Activated naive CD8-positive, alpha-beta T cell treated with anti-CD3 and anti-CD28 coated beads for 36 hours (primary cell): Measurements from ENCODE around the gene LRMDA. TPM values are rescaled to one million over a fixed set of nuclear protein-coding genes. Genes with fewer than 3 reads are reported as not detected.

Experiments
- DNase-seq: peaks from one replicate; pipeline ENCODE4 v3.0.0; 2021
- H3K27ac Mint-ChIP-seq: one replicate; pipeline ENCODE4 v1.8.0; 2022; ENCODE audit warnings: mild to moderate bottlenecking, moderate library complexity, mixed read lengths
- H3K27me3 Mint-ChIP-seq: one replicate; pipeline ENCODE4 v1.8.0; 2022; ENCODE audit warnings: mild to moderate bottlenecking, mixed read lengths
- H3K36me3 Mint-ChIP-seq: one replicate; pipeline ENCODE4 v1.8.0; 2021; ENCODE audit warnings: mild to moderate bottlenecking, mixed read lengths
- H3K4me1 Mint-ChIP-seq: one replicate; pipeline ENCODE4 v1.8.0; 2021; ENCODE audit warnings: mixed read lengths
- H3K4me3 Mint-ChIP-seq: one replicate; pipeline ENCODE4 v1.8.0; 2022; ENCODE audit warnings: mild to moderate bottlenecking, moderate library complexity, mixed read lengths
- H3K9me3 Mint-ChIP-seq: one replicate; pipeline ENCODE4 v1.8.0; 2022; ENCODE audit warnings: mixed read lengths
- total RNA-seq, 2 experiments: library from RNA; stranded (reverse); gene quantifications; one replicate each; pipeline ENCODE4 v1.2.3, GENCODE V29; 2021

The LRMDA gene
- total RNA-seq, 2 experiments from 2014 or later, result not detected

GRCh38 chr10:75722609-75723008 lies 291.2 kb downstream of the LRMDA start:
- no peak overlapping the region for H3K27ac Mint-ChIP-seq
- peaks cover 3% of the 10 kb centered on the region for H3K27me3 Mint-ChIP-seq
- no peak overlapping the region for H3K4me3 Mint-ChIP-seq
- H3K9me3 Mint-ChIP-seq, result no peaks in the 10 kb centered on the region
- H3K4me1 Mint-ChIP-seq, result no peaks in the 10 kb centered on the region
- H3K36me3 Mint-ChIP-seq, result no peaks in the 10 kb centered on the region
- no peak for DNase-seq

- H3K4me1 Mint-ChIP-seq, result no peaks in the 10 kb centered on the region
- H3K9me3 Mint-ChIP-seq, result no peaks in the 10 kb centered on the region
- no peak overlapping the region for H3K27ac Mint-ChIP-seq
- peaks cover 3% of the 10 kb centered on the region for H3K27me3 Mint-ChIP-seq
- no peak overlapping the region for H3K4me3 Mint-ChIP-seq
- no peak for DNase-seq
- H3K36me3 Mint-ChIP-seq, result no peaks in the 10 kb centered on the region
These were observed 292.0 kb downstream of the LRMDA start for GRCh38 chr10:75723319-75723980.

GRCh38 chr10:75724047-75724446 lies 292.6 kb downstream of the LRMDA start:
- H3K27ac Mint-ChIP-seq, result no peak overlapping the region
- no peaks in the 10 kb centered on the region for H3K36me3 Mint-ChIP-seq
- H3K9me3 Mint-ChIP-seq, result no peaks in the 10 kb centered on the region
- DNase-seq, result no peak
- H3K4me3 Mint-ChIP-seq, result no peak overlapping the region
- H3K4me1 Mint-ChIP-seq, result no peaks in the 10 kb centered on the region
- H3K27me3 Mint-ChIP-seq, result peaks cover 3% of the 10 kb centered on the region

GRCh38 chr10:75726522-75727483 lies 295.4 kb downstream of the LRMDA start:
- H3K4me1 Mint-ChIP-seq, result no peaks in the 10 kb centered on the region
- no peak for DNase-seq
- H3K9me3 Mint-ChIP-seq, result no peaks in the 10 kb centered on the region
- no peak overlapping the region for H3K4me3 Mint-ChIP-seq
- no peak overlapping the region for H3K27ac Mint-ChIP-seq
- peaks cover 3% of the 10 kb centered on the region for H3K27me3 Mint-ChIP-seq
- no peaks in the 10 kb centered on the region for H3K36me3 Mint-ChIP-seq

- H3K9me3 Mint-ChIP-seq, result no peaks in the 10 kb centered on the region
- H3K36me3 Mint-ChIP-seq, result no peaks in the 10 kb centered on the region
- no peaks in the 10 kb centered on the region for H3K4me1 Mint-ChIP-seq
- peaks cover 7% of the 10 kb centered on the region for H3K27me3 Mint-ChIP-seq
- DNase-seq, result no peak
- no peak overlapping the region for H3K27ac Mint-ChIP-seq
- H3K4me3 Mint-ChIP-seq, result no peak overlapping the region
These were observed 299.4 kb downstream of the LRMDA start for GRCh38 chr10:75730847-75731246.

GRCh38 chr10:75733135-75733890 lies 301.9 kb downstream of the LRMDA start:
- Mint-ChIP-seq H3K9me3 (no peaks in the 10 kb centered on the region), H3K27me3 (peaks cover 7% of the 10 kb centered on the region), H3K4me1 (no peaks in the 10 kb centered on the region), H3K4me3 (no peak overlapping the region), H3K36me3 (no peaks in the 10 kb centered on the region), H3K27ac (no peak overlapping the region)
- DNase-seq, result no peak

- Mint-ChIP-seq H3K9me3 (no peaks in the 10 kb centered on the region), H3K27me3 (peaks cover 7% of the 10 kb centered on the region), H3K27ac (no peak overlapping the region), H3K4me3 (no peak overlapping the region), H3K4me1 (no peaks in the 10 kb centered on the region), H3K36me3 (no peaks in the 10 kb centered on the region)
- no peak for DNase-seq
These were observed 304.8 kb downstream of the LRMDA start for GRCh38 chr10:75736151-75736640.

- peaks cover 7% of the 10 kb centered on the region for H3K27me3 Mint-ChIP-seq
- no peak overlapping the region for H3K4me3 Mint-ChIP-seq
These were observed 305.6 kb downstream of the LRMDA start for GRCh38 chr10:75736889-75737579.

GRCh38 chr10:75737580-75737949 lies 306.1 kb downstream of the LRMDA start:
- Mint-ChIP-seq H3K27me3 (peaks cover 6% of the 10 kb centered on the region), H3K4me1 (no peaks in the 10 kb centered on the region), H3K4me3 (no peak overlapping the region), H3K27ac (no peak overlapping the region), H3K36me3 (no peaks in the 10 kb centered on the region), H3K9me3 (no peaks in the 10 kb centered on the region)
- DNase-seq, result no peak

More at GRCh38 chr10:75736889-75737579, 305.6 kb downstream of the LRMDA start:
- H3K4me1 Mint-ChIP-seq, result no peaks in the 10 kb centered on the region
- H3K36me3 Mint-ChIP-seq, result no peaks in the 10 kb centered on the region
- H3K9me3 Mint-ChIP-seq, result no peaks in the 10 kb centered on the region
- H3K27ac Mint-ChIP-seq, result no peak overlapping the region
- no peak for DNase-seq

- Mint-ChIP-seq H3K36me3 (no peaks in the 10 kb centered on the region), H3K27ac (no peak overlapping the region), H3K4me3 (no peak overlapping the region), H3K9me3 (no peaks in the 10 kb centered on the region), H3K27me3 (no peaks in the 10 kb centered on the region), H3K4me1 (no peaks in the 10 kb centered on the region)
- no peak for DNase-seq
These were observed 307.5 kb downstream of the LRMDA start for GRCh38 chr10:75738924-75739323.

GRCh38 chr10:75739414-75740143 lies 308.2 kb downstream of the LRMDA start:
- Mint-ChIP-seq H3K36me3 (no peaks in the 10 kb centered on the region), H3K4me1 (no peaks in the 10 kb centered on the region)
- no peak for DNase-seq

GRCh38 chr10:75740541-75740940 lies 309.1 kb downstream of the LRMDA start:
- no peaks in the 10 kb centered on the region for H3K9me3 Mint-ChIP-seq
- H3K27ac Mint-ChIP-seq, result no peak overlapping the region
- H3K4me3 Mint-ChIP-seq, result no peak overlapping the region

More at GRCh38 chr10:75739414-75740143, 308.2 kb downstream of the LRMDA start:
- no peak overlapping the region for H3K27ac Mint-ChIP-seq
- H3K4me3 Mint-ChIP-seq, result no peak overlapping the region
- no peaks in the 10 kb centered on the region for H3K27me3 Mint-ChIP-seq
- no peaks in the 10 kb centered on the region for H3K9me3 Mint-ChIP-seq

GRCh38 chr10:75742355-75742754 lies 310.9 kb downstream of the LRMDA start:
- H3K4me3 Mint-ChIP-seq, result no peak overlapping the region
- no peaks in the 10 kb centered on the region for H3K4me1 Mint-ChIP-seq
- no peaks in the 10 kb centered on the region for H3K36me3 Mint-ChIP-seq
- H3K27ac Mint-ChIP-seq, result no peak overlapping the region
- no peak for DNase-seq
- H3K9me3 Mint-ChIP-seq, result no peaks in the 10 kb centered on the region
- peaks cover 3% of the 10 kb centered on the region for H3K27me3 Mint-ChIP-seq

More at GRCh38 chr10:75740541-75740940, 309.1 kb downstream of the LRMDA start:
- no peaks in the 10 kb centered on the region for H3K36me3 Mint-ChIP-seq
- H3K27me3 Mint-ChIP-seq, result no peaks in the 10 kb centered on the region
- no peak for DNase-seq
- no peaks in the 10 kb centered on the region for H3K4me1 Mint-ChIP-seq

GRCh38 chr10:75743291-75743778 lies 311.9 kb downstream of the LRMDA start:
- DNase-seq, result no peak
- Mint-ChIP-seq H3K27ac (no peak overlapping the region), H3K36me3 (no peaks in the 10 kb centered on the region), H3K4me3 (no peak overlapping the region), H3K27me3 (peaks cover 3% of the 10 kb centered on the region), H3K9me3 (no peaks in the 10 kb centered on the region), H3K4me1 (no peaks in the 10 kb centered on the region)
